K562 (cell line): Measurements from ENCODE around the gene ARHGAP22. TPM values are rescaled to one million over a fixed set of nuclear protein-coding genes. Genes with fewer than 3 reads are reported as not detected.
A peak's percentile ranks its signal among the peaks of the same experiment; 100 is the strongest.

Experiments used
- ATAC-seq: fragments of 200-7000 bp; cut with Tn5 transposase; 3 replicates; pipeline ENCODE4 v1.9.1; 2020; ENCODE audit warnings: moderate library complexity
- BruUV-seq: library from RNA; stranded (reverse); fragments of 400-500 nt; replicated peaks from 2 replicates; lab custom pipeline; 2021; lab: Mats Ljungman, UMichigan
- CTCF ChIA-PET: fragments of 300-600 bp; formaldehyde crosslinking; extraction: SDS; loops from one replicate; lab custom pipeline; 2021; ENCODE audit warnings: low intra/inter-chr PET ratio; lab: Yijun Ruan, JAX
- POLR2A ChIA-PET: fragments of 300-600, 350-650 bp; sonication (Branson Sonifier 250); formaldehyde crosslinking; extraction: SDS; loops from one replicate; lab custom pipeline; 2021; ENCODE audit warnings: antibody characterized with exemption, inconsistent platforms; lab: Yijun Ruan, JAX
- DNase-seq, 4 experiments: peaks; one replicate each; pipeline versions ENCODE4 v3.0.0 to v3.0.0-alpha.2; 2011 to 2018; ENCODE audit warnings: low spot score in 3 of 4, mixed read lengths in 3 of 4; ENCODE audit errors: extremely low read depth in 1 of 4
- FAIRE-seq: peaks from 2 replicates; lab custom pipeline; 2011; peaks lifted over from hg19 to GRCh38; lab: Jason Lieb, UNC
- H2AFZ ChIP-seq: 2 replicates; pipeline ENCODE4 v1.6.0; 2011; ENCODE audit warnings: low read depth, low read length, control low read depth, inconsistent platforms
- H3K27ac ChIP-seq: fragments of 200-600 bp; 3 replicates; pipeline ENCODE4 v1.8.0; 2011; ENCODE audit warnings: low read depth, mild to moderate bottlenecking, control low read depth, inconsistent platforms, low read length, moderate library complexity, mixed read lengths; ENCODE audit errors: extremely low read depth
- H3K27me3 ChIP-seq, 2 experiments: fragments of 300-600 bp in 1 of 2; 2 replicates in 1 of 2; 3 replicates in 1 of 2; pipeline versions ENCODE4 v1.6.0 to v1.8.0; 2011; ENCODE audit warnings: inconsistent platforms in 2 of 2, low read length in 2 of 2, mild to moderate bottlenecking in 1 of 2, mixed read lengths in 1 of 2, moderate library complexity in 1 of 2; ENCODE audit not compliant: control insufficient read depth in 2 of 2, insufficient read depth in 2 of 2
- H3K36me3 ChIP-seq: fragments of 300-600 bp; 3 replicates; pipeline ENCODE4 v1.8.0; 2011; ENCODE audit warnings: mild to moderate bottlenecking, low read length, inconsistent platforms; ENCODE audit not compliant: control insufficient read depth, insufficient read depth
- H3K4me1 ChIP-seq, 2 experiments: fragments of 200-600 bp in 1 of 2; replicated peaks in 1 of 2; 2 replicates in 1 of 2; 3 replicates in 1 of 2; pipeline versions ENCODE4 v1.5.1 to v1.8.0; 2011; ENCODE audit warnings: inconsistent platforms in 2 of 2, low read length in 2 of 2, mild to moderate bottlenecking in 1 of 2, mixed read lengths in 1 of 2, moderate library complexity in 1 of 2; ENCODE audit not compliant: control insufficient read depth in 2 of 2, insufficient read depth in 2 of 2
- H3K4me2 ChIP-seq: 2 replicates; pipeline ENCODE4 v1.6.1; 2011; ENCODE audit warnings: low read length, control low read depth, inconsistent platforms, mixed read lengths; ENCODE audit not compliant: insufficient read depth
- H3K4me3 ChIP-seq: fragments of 200-600 bp; sonication (generic), shearing (Covaris generic); 2 replicates; pipeline ENCODE4 v1.5.1; 2016; ENCODE audit warnings: control low read depth, inconsistent platforms
- H3K79me2 ChIP-seq: fragments of 200-600 bp; 3 replicates; pipeline ENCODE4 v1.8.0; 2011; ENCODE audit warnings: low read length, inconsistent platforms; ENCODE audit not compliant: control insufficient read depth, insufficient read depth
- H3K9ac ChIP-seq, 2 experiments: 2 replicates each; pipeline versions ENCODE4 v1.6.0 to v1.6.1; 2011; ENCODE audit warnings: low read depth in 2 of 2, low read length in 2 of 2, control low read depth in 1 of 2, inconsistent platforms in 1 of 2, mild to moderate bottlenecking in 1 of 2, mixed read lengths in 1 of 2; ENCODE audit not compliant: insufficient read depth in 1 of 2
- H3K9me1 ChIP-seq: one replicate; pipeline ENCODE4 v1.6.0; 2011; ENCODE audit warnings: inconsistent platforms, mild to moderate bottlenecking, low read length, moderate library complexity; ENCODE audit not compliant: control insufficient read depth, insufficient read depth
- H3K9me3 ChIP-seq: replicated peaks from 2 replicates; pipeline ENCODE4 v1.5.1; 2011; ENCODE audit warnings: low read depth, low read length, inconsistent platforms; ENCODE audit not compliant: control insufficient read depth, insufficient read depth
- H4K20me1 ChIP-seq: replicated peaks from 2 replicates; pipeline ENCODE4 v1.6.1; 2011; ENCODE audit warnings: low read length, inconsistent platforms, mixed read lengths; ENCODE audit not compliant: control insufficient read depth, insufficient read depth
- CBX1 ChIP-seq: sonication (generic); IDR thresholded peaks from 2 replicates; pipeline ENCODE4 v1.6.1; 2016; ENCODE audit warnings: antibody characterized with exemption, low read depth, mild to moderate bottlenecking
- CBX3 ChIP-seq, 2 experiments: IDR thresholded peaks; 1 replicate in 1 of 2; 2 replicates in 1 of 2; pipeline ENCODE4 v1.6.1; 2012; ENCODE audit warnings: inconsistent platforms in 2 of 2, low read length in 2 of 2, borderline replicate concordance in 1 of 2, control low read depth in 1 of 2
- EWSR1 ChIP-seq: fragments of 450-650 bp; IDR thresholded peaks from 2 replicates; pipeline ENCODE4 v1.6.1; 2018; ENCODE audit warnings: borderline replicate concordance, mild to moderate bottlenecking, low read depth, moderate library complexity; ENCODE audit not compliant: partially characterized antibody
- GTF2A2 ChIP-seq: IDR thresholded peaks from 2 replicates; pipeline ENCODE4 v1.6.1; 2016; ENCODE audit warnings: mild to moderate bottlenecking, missing genetic modification characterization, missing compliant biosample characterization
- HNRNPUL1 ChIP-seq: fragments of 200-400 bp; formaldehyde crosslinking; IDR thresholded peaks from 2 replicates; pipeline ENCODE4 v1.6.1; 2017; ENCODE audit warnings: low read length
- JUN ChIP-seq, 2 experiments: sonication (generic) in 1 of 2; formaldehyde crosslinking in 1 of 2; IDR thresholded peaks; 2 replicates each; pipeline versions ENCODE4 v1.6.1 to v1.8.0; 2012 to 2022; ENCODE audit warnings: borderline replicate concordance in 2 of 2, mild to moderate bottlenecking in 2 of 2, improper control_type of control experiment in 1 of 2, low read depth in 1 of 2, low read length in 1 of 2, missing genetic modification reagents in 1 of 2
- MEIS2 ChIP-seq: fragments of 450-650 bp; IDR thresholded peaks from 2 replicates; pipeline ENCODE4 v1.6.1; 2014; ENCODE audit warnings: mild to moderate bottlenecking; ENCODE audit not compliant: partially characterized antibody
- NUFIP1 ChIP-seq: fragments of 450-650 bp; IDR thresholded peaks from 2 replicates; pipeline ENCODE4 v1.6.1; 2018; ENCODE audit not compliant: partially characterized antibody
- OTX1 ChIP-seq: fragments of 450-650 bp; formaldehyde crosslinking; IDR thresholded peaks from 2 replicates; pipeline ENCODE4 v1.4.0; 2022; ENCODE audit warnings: mild to moderate bottlenecking
- SMARCA5 ChIP-seq: fragments of 450-650 bp; IDR thresholded peaks from 2 replicates; pipeline ENCODE4 v1.6.1; 2016
- WHSC1 ChIP-seq: IDR thresholded peaks from one replicate; pipeline ENCODE4 v1.6.1; 2012; ENCODE audit warnings: low read length, control low read depth, inconsistent platforms
- YY1 ChIP-seq, 3 experiments: IDR thresholded peaks; 2 replicates each; pipeline ENCODE4 v1.6.1; 2011; ENCODE audit warnings: low read length in 2 of 3, mild to moderate bottlenecking in 2 of 3, moderate library complexity in 2 of 3, borderline replicate concordance in 1 of 3, control low read depth in 1 of 3, low read depth in 1 of 3; ENCODE audit not compliant: insufficient read depth in 3 of 3, insufficient replicate concordance in 2 of 3, control insufficient read depth in 1 of 3, insufficient read length in 1 of 3; ENCODE audit errors: extremely low read depth in 1 of 3
- ZNF778 ChIP-seq: fragments of 450-650 bp; formaldehyde crosslinking; IDR thresholded peaks from 2 replicates; pipeline ENCODE4 v1.4.0; 2020; ENCODE audit warnings: mild to moderate bottlenecking, moderate library complexity
- WGBS: fragments of 100-300 bp; shearing (Covaris generic); methylation state at CpG from one replicate; pipeline ENCODE4 v1.1.6; 2016; ENCODE audit warnings: low coverage, mixed read lengths; ENCODE audit not compliant: insufficient coverage; ENCODE audit errors: missing lambda C conversion rate; 5-methylcytosine and 5-hydroxymethylcytosine counted together
- in situ Hi-C: fragments of 300-500 bp; cut with MboI; formaldehyde crosslinking; loops from 4 replicates; pipeline ENCODE4 v1.15.0; 2018; ENCODE audit warnings: inconsistent platforms, mixed read lengths
- intact Hi-C: fragments of 100-400 bp; cut with micrococcal nuclease; formaldehyde crosslinking; loops from 2 replicates; pipeline ENCODE4 v1.14.2; 2022
- polyA plus RNA-seq, 8 experiments: library from polyadenylated mRNA; depleted of rRNA in 4 of 8; stranded (reverse) in 5 of 8; unstranded in 3 of 8; fragments of >200 nt; fragmentation: Nextera tagmentation in 2 of 8; fragmentation: Illumina TruSeq in 1 of 8; extraction: Ambion mirVana in 2 of 8; extraction: Trizol in 1 of 8; gene quantifications; 2 replicates each; pipeline versions ENCODE4 v1.2.1 to v1.2.3, GENCODE V29; 2011 to 2014; ENCODE audit warnings: inconsistent platforms in 1 of 8, missing spikeins in 1 of 8
- total RNA-seq, 7 experiments: library from RNA; depleted of rRNA in 6 of 7; stranded (reverse); fragments of >200 nt in 6 of 7; fragmentation: Illumina TruSeq in 2 of 7; extraction: Trizol in 2 of 7; gene quantifications; 2 replicates each; pipeline versions ENCODE4 v1.2.1 to v1.2.3, GENCODE V29; 2011 to 2021; ENCODE audit warnings: low replicate concordance in 1 of 7
- TF ChIP-seq, protein P1 (sequence below): fragments of 250-450 bp; sonication (Bioruptor Pico); IDR thresholded peaks from 2 replicates; pipeline ENCODE4 v1.4.0; 2020
- TF ChIP-seq, protein P2 (sequence below): fragments of 450-650 bp; formaldehyde crosslinking; IDR thresholded peaks from 2 replicates; pipeline ENCODE4 v1.4.0; 2022; ENCODE audit warnings: mild to moderate bottlenecking, moderate library complexity

ARHGAP22 gene
- total and polyA plus RNA-seq, 9 of the 15 experiments (the other 6 are each of a cell fraction or from before 2014, with no cell fraction given): 1.3 to 28.1 (median 12.7) TPM

DNA sequence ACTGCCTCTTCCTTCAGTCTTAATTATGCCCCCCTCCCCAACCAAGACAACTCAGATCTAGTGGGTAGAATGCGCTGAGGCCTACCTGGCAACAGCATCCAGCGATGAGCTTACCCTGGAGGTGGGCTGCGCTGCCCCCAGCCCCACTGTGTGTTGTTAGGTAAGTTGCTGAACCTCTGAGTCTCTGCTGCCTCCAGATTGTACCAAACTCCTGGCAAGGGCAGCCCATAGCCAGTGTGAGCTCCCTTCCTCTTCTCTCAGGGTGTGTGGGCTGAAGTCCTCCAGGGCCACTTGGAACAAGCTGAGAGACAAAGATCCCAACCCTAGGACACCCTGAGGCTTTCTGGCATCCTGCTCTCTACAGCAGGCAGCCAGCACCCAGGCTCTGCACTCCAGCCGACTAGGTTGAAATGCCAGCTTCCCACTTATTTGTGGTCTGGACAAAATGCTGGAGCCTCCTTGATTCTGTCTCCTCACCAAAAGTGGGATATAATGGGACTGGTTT is 135.3 kb downstream of the ARHGAP22 start (continued):
- TF ChIP-seq JUN (IDR thresholded peaks at IDR 0.05; ENCODE audit: borderline replicate concordance, low read depth, low read length): no peak
- TF ChIP-seq JUN (CRISPR knock-in tag; IDR thresholded peaks at IDR 0.05; ENCODE audit: borderline replicate concordance): no peak
- TF ChIP-seq ZNF778 (CRISPR knock-in tag): no peak
- peak; percentile 14 for TF ChIP-seq WHSC1
- TF ChIP-seq MEIS2: no peak
- TF ChIP-seq YY1 (IDR thresholded peaks at IDR 0.05; ENCODE audit: borderline replicate concordance in 1 of 3, control insufficient read depth in 1 of 3, extremely low read depth in 1 of 3, insufficient read depth in 3 of 3, insufficient read length in 1 of 3, insufficient replicate concordance in 2 of 3, low read depth in 1 of 3, low read length in 2 of 3): no peak
- TF ChIP-seq NUFIP1: no peak
- TF ChIP-seq GTF2A2: 0 out of 2 replicates have a peak, but pooled peaks have one; percentile 54
- TF ChIP-seq HNRNPUL1: 0 out of 2 replicates have a peak, but pooled peaks have one; percentile 30
- 0 out of 2 replicates have a peak, but pooled peaks have one; percentile 6 for TF ChIP-seq OTX1 (CRISPR knock-in tag)

DNA sequence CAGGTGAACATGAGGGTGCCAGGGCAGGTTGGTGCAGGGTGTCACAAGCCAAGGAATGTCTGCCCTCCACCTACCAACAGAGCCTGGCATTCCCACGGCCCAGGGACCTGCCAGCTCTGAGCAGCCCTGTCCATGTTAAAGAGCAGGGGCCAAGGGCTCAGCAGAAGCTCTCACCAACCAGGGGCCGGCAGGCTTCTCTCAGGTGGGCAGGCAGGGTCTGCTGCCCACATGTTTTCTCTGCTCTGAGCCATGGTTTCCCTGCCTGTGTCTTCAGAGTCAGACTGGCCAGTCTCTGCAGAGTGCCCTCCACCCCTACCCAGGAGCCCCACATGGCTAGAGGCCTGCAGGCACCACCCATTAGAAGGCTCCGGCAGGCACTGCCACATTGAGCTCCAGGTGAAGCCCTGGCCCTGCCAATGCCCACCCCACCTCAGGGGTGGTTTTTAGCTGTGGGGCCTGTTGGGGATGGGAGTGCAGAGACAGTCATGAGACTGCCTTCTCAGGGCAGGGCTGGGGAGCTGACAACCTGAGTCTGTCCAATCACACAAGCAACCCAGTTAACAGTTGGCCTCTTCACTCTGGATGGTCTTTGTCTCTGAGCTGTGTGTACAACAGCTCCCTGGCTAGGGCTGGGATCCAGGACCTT is 135.9 kb downstream of the ARHGAP22 start:
- in situ Hi-C loops: no loop called here
- H3K27ac ChIP-seq: peak overlapping the region; percentile 100
- ChIA-PET POLR2A (interaction anchor here (0.9 to 3.5 kb wide), 9 partner anchors 9 to 26 kb away, joined by 3 to 10 read pairs (median 3); no protein-coding TSS in a partner anchor), CTCF (no interaction called here)
- peak overlapping the region; percentile 6; the same call in 1 of the 2 replicates for H2AFZ ChIP-seq
- H3K79me2 ChIP-seq: peaks cover 67% of the 10 kb centered on the region
- no peaks in the 10 kb centered on the region for H4K20me1 ChIP-seq
- no peak for FAIRE-seq
- peaks cover 4% of the 10 kb centered on the region for H3K9me3 ChIP-seq
- intact Hi-C loops: loop anchor here (2.0 kb wide), 1 partner anchor 38 kb away; no protein-coding TSS in a partner anchor
- peaks cover 34% of the 10 kb centered on the region for H3K36me3 ChIP-seq
- ATAC-seq: 0 out of 3 replicates have a peak, but pooled peaks have one; percentile 0
- peak in 1 of 4 experiments; percentile 62 for DNase-seq
- 28% methylated on average over 3 of the region's 3 CpGs for whole genome bisulfite sequencing
- H3K4me1 ChIP-seq: peaks cover 68 to 78% of the 10 kb centered on the region in 2 experiments
- H3K9me1 ChIP-seq: no peaks in the 10 kb centered on the region
- BruUV-seq: no TSS peak
- H3K4me2 ChIP-seq: peak overlapping the region; percentile 76
- no peaks in the 10 kb centered on the region; a peak in 1 of 5 replicates for H3K27me3 ChIP-seq
- H3K9ac ChIP-seq: peak overlapping the region; percentile 82 to 92
- H3K4me3 ChIP-seq: no peak overlapping the region
- TF ChIP-seq EWSR1: no peak
- TF ChIP-seq, protein P1, sequence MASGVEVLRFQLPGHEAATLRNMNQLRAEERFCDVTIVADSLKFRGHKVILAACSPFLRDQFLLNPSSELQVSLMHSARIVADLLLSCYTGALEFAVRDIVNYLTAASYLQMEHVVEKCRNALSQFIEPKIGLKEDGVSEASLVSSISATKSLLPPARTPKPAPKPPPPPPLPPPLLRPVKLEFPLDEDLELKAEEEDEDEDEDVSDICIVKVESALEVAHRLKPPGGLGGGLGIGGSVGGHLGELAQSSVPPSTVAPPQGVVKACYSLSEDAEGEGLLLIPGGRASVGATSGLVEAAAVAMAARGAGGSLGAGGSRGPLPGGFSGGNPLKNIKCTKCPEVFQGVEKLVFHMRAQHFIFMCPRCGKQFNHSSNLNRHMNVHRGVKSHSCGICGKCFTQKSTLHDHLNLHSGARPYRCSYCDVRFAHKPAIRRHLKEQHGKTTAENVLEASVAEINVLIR (CRISPR knock-in tag): no peak; the same call in 1 of the 2 replicates
- 0 out of 2 replicates have a peak, but pooled peaks have one; percentile 25 for TF ChIP-seq CBX1
- TF ChIP-seq CBX3 (IDR thresholded peaks at IDR 0.05; ENCODE audit: borderline replicate concordance in 1 of 2, low read length in 2 of 2): no peak
- TF ChIP-seq, protein P2, sequence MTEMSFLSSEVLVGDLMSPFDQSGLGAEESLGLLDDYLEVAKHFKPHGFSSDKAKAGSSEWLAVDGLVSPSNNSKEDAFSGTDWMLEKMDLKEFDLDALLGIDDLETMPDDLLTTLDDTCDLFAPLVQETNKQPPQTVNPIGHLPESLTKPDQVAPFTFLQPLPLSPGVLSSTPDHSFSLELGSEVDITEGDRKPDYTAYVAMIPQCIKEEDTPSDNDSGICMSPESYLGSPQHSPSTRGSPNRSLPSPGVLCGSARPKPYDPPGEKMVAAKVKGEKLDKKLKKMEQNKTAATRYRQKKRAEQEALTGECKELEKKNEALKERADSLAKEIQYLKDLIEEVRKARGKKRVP: peak; percentile 65
- no peak for TF ChIP-seq SMARCA5
